ENCODE results near the gene SLC20A1.

- TF ChIP-seq CTCF (conservative IDR thresholded peaks at IDR 0.05) (no peak), EZH2 (IDR thresholded peaks at IDR 0.05; ENCODE audit: low read depth) (no peak)
Measured at GRCh38 chr2:112604952-112605351, 40.8 kb upstream of the SLC20A1 start.
